GM19467 (cell line): ENCODE data around the gene CEP78.
"Not testable (repeated sequence)": the region's sequence is repeated elsewhere in the genome, so short reads cannot be mapped to it uniquely, and the experiment has no call there.

Experiments
- ATAC-seq: cut with Tn5 transposase; IDR thresholded peaks from one replicate; pipeline ENCODE4 v1.9.1; 2021; ENCODE audit warnings: mild to moderate bottlenecking, moderate library complexity; ENCODE audit not compliant: unreplicated experiment

Gene CEP78

DNA sequence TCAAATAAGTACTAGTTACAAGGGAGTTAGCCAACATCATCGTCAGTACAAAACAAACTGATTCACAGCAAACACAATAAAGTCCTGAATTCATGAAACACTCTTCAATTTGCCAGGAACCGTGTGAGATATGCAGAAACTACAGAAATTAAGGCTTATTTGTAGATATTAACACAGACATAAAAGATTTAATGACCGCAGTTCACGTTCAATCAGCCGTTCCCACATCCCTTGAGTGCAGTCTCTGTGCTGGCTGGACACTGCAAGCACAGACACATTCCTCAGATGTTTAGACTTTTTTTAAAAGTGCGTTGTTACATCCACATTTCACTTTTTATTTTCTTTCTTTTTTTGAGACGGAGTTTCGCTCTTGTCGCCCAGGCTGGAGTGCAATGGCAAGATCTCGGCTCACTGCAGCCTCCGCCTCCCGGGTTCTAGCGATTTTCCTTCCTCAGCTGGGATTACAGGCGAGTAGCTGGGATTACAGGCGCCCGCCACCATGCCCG lies 566 bp upstream of the CEP78 start:
- ATAC-seq: no peak

DNA sequence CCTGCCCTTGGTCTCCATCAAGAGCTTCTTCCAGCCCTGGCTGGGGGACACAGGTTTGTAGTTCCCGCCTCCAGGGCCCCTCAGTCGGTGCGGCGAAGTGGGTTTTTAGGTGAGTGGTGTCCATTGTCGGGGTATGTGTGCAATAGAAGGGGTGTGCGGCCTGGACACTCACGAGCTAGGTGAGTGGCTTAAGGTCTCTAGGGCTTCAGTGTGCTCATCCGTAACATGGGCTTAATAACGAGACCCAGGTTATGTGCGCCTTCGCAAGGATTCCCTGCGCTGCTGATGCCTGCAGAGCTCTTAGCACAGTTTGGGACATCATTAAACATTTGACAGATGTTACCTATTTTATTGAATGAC lies 656 bp downstream of the CEP78 start:
- peak; percentile 14 for ATAC-seq

DNA sequence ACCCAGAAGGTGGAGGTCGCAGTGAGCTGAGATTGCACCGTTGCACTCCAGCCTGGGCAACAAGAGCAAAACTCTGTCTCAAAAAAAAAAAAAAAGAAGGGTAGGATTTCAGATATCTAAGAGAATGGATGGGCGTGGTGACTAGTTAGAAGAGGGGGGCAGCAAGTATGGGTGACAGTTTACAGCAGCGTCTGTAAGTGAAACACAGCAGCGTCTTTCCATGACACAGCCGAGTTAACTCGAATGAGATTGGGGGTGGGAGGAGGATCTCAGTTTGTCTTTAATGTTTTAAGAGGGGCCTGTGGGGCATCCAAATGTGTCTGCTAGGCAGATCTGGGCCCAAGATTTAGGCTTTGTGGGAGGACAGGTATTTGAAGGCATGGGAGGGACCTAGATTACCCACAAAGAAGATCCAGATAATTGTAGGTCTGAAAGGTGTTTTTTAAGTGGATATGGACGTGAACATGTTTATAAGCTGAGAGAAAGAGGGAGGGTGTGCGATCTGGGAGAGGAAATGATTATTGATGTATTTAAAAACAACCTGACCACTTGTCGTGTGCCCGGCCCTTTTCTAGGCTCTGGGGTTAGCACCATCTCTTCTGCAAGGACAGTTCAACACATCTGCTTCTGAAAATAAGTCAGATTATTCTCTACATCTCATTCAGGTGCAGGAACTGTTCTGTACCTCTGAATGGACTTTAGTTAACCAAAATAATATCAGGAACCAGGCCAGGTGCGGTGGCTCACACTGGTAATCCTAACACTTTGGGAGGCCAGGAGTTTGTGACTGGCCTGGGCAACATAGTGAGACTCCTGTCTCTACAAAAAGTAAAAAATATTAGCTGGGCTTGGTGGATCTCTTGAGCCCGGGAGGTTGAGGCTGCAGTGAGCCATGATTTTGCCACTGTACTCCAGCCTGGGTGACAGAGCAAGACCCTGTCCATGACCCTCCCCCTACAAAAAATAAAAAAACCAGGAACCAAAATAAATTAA lies 2.5 kb downstream of the CEP78 start:
- no peak for ATAC-seq

- ATAC-seq: no peak
Measured at GRCh38 chr9:78239506-78239905, 3.6 kb downstream of the CEP78 start.

- ATAC-seq: no peak
Measured at GRCh38 chr9:78242041-78242440, 6.2 kb downstream of the CEP78 start.

- ATAC-seq: no peak
Measured at GRCh38 chr9:78243130-78243529, 7.3 kb downstream of the CEP78 start.

GRCh38 chr9:78245401-78245800 lies 9.5 kb downstream of the CEP78 start:
- ATAC-seq: no peak

GRCh38 chr9:78248635-78249034 lies 12.8 kb downstream of the CEP78 start:
- ATAC-seq: no peak

- no peak for ATAC-seq
Measured at GRCh38 chr9:78249542-78249941, 13.7 kb downstream of the CEP78 start.

DNA sequence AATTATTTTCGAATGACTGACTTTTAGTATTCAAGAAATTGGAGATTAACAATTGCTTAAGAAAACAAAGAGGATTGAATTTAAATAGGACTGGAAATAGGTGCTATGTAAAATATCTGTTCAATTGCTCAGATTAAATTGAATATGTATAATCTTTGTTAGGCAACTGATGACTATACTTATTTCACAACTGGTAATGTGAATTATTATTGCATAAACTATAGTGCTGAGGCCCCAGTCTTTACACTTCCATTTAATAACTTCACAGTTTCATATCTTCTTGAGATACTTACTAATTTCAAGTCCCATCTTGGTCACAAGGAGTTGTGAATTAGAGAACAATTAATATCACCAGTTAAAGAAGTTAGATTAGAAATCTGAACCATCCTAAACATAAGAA lies 16.7 kb downstream of the CEP78 start:
- no peak for ATAC-seq

DNA sequence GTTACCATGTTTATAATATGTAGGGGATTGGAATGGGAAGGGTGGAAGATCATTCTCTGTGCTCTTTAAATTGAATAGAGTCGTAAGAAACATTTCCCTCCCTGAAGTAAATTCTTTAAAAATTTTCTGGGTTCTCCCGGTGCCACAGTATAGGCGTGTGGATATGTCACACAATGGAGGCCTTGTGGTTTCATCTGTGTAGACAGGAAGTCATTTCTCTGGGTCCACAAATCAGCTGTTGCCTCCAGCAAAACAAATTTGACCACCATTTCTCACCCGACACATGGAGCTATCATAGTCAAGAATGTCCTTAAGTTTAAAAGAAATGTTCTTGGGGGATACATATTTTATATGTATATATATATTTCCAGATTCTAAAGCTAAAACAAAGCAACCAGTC lies 17.4 kb downstream of the CEP78 start:
- no peak for ATAC-seq

GRCh38 chr9:78261403-78262001 lies 25.6 kb downstream of the CEP78 start:
- no peak for ATAC-seq

DNA sequence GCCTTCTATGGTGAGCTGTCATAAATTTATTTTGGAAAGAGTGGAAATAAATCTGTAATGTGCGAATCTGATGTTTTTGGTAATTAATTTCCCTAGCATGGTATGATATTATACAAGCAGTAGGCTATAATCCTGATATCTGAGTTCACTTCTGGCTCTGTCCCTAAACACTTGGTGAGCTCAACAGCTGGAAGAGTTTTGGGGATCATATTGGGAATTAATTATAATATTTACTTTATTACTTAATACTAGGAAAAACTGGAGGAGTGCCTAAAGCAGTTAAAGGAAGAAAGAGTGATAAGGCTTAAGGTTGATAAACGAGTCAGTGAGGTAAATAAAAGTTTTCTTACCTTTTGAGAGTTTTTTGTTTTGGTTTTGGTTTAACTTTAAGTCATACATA lies 26.8 kb downstream of the CEP78 start:
- ATAC-seq: no peak

GRCh38 chr9:78267889-78268288 lies 32.0 kb downstream of the CEP78 start:
- no peak for ATAC-seq

GRCh38 chr9:78269784-78270183 lies 33.9 kb downstream of the CEP78 start:
- ATAC-seq: no peak

- no peak for ATAC-seq
Measured at GRCh38 chr9:78272307-78272706, 36.4 kb downstream of the CEP78 start.

DNA sequence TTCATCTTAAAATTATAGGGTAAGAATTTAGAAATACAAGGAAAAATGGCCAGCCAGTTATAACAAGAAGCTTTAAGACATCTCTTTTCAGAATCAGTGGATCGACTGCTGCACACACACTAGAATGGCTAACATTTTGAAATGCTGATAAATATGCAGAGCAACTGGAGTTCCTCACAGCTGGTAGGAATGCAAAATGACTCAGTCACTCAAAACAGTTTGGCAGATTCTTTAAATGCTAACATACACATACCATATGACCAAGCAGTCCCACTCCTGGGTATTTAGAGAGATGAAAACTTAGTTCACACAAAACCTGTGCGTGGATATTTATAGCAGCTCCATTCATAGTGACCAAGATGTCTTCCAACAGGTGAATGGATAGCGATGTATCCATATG lies 37.9 kb downstream of the CEP78 start:
- no peak for ATAC-seq

DNA sequence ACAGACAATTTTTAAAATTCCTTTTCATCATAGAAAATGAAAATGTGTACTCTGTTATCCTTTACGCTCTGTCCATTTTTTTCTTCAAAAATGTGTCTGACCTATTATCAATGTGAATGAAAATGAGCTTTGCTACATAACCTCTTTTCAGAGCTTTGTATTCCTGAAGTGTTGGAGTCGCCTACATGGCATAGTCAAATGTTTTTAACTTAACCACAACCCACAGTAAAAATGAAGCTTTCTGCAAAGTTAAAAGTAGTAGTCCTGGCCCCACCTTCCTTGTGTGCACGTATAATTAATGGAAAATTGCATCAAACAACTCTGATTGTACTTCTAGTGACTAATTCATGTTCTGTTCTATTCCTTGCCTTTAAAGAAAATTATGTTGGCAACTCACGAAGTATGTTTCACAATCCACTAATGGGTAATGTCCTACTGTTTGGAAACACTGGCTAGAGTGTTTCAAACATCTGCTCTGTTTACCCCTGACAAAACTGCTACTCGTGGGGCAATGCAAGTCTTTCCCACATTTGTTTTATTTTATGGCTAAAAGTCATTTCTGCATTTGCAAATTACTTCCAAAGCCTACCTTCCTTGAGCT lies 42.4 kb downstream of the CEP78 start:
- no peak for ATAC-seq

DNA sequence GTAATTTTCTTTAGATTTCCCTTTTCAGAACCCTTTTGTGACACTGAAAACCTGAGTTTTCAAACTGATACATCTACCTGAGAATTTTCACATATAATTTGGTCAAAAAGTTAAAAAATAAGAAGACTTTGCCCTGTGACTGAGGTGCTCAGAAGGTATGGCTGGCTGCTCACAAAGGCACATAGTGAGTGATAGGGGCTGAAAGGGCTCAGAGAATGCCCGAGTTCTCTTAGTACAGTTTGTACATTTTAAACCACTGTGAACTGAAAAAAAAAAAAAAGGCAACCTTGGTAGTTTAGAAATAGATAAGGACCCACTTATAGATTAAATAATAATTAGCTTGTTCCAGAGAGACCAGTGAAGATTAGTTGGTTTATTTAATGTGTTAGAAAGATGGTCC lies 42.9 kb downstream of the CEP78 start:
- no peak for ATAC-seq

DNA sequence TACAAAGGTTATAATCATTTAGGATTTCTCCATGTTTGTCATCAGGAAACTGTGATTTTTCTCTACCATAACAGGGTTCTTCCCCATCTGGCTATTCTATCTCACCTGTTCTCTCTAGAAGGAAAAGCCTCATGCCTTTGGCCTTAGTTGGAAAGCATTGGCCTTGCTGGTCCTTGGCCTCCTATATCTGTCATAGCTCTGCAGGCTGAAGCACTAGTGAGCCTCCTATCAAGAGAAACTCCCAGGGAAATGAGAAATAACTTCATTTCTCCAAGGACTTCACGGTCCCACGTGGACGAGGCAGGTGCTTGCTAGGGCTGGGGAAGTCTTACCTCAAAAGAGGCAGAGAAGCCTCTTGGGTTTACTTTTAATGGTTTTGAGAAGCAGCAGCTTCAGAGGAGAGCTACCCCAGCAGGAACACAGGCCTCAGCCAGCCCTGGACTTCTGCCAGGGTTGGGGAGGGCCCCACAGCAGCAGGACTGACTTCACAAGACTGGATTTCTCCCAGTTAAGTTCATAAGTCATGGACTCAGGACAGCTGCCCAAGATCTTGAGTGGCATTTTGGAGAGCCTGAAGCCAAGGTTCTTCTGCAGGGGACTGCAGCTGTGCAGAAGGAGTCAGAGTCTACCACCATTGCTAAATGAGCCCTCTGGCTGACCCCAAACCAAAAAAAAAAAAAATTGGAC lies 45.2 kb downstream of the CEP78 start:
- no peak for ATAC-seq

GRCh38 chr9:78284181-78284580 lies 48.3 kb downstream of the CEP78 start:
- not testable (repeated sequence) for ATAC-seq
